HG03139 (cell line): Measurements from ENCODE around the gene GFRA1.

Experiments
- ATAC-seq: cut with Tn5 transposase; IDR thresholded peaks from one replicate; pipeline ENCODE4 v1.9.1; 2021; ENCODE audit not compliant: unreplicated experiment

The GFRA1 gene

DNA sequence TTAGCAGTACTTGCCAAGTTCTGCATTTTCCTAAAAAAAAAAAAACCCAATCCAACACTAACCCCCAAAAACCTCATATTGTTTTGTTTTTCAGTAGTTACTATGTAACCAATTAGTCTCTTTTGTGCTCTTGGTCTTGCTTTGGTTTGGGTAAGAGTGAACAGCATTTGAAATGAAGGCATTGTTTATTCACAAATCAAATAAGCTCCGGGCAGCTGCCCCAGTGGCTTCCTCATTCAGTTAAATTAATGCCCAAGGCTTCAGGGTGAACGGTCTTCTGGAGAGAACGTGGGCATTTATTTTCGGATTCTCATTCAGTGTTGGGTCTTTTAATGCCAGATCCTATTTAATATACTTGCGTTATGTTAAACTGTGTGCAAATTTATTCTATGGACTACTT, 108.7 kb downstream of the GFRA1 start:
- ATAC-seq, result no peak

DNA sequence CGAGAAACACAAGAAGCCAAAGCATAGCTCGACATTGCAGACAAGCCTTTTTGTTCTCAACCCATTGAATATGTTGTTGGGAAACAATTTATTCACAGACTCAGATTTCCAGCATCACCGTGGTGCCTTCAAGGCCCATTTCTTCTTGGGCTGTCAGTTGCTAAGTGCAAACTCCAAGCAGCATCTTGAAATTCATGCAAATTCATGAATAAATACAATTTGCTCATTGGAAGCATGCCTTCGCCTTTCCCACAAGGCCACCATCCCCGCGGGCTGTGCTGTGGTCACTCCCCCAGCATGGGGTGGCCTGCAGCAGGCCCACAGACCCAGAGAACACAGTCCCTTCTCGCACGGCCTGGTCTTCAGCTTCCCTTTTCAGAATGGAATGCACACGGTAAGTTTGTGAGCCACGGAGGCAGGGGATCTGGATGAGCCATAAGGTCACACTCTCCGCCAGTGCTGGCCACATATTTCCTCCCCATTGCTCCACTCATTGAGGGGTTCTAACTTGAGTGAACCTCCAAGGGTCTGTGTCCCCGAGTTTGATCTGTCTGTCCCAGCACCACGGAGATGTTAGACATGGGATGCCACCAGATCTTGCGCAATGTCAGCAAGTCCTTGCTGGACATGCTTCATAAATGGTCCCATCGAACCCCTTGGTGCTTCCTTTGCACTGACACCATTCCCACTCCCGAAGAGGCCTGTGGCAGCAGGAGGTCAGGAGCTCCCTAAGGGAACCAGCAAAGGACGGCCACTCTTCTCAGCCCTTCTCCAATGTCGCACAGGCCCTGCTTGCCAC, 109.5 kb downstream of the GFRA1 start:
- ATAC-seq, result no peak

DNA sequence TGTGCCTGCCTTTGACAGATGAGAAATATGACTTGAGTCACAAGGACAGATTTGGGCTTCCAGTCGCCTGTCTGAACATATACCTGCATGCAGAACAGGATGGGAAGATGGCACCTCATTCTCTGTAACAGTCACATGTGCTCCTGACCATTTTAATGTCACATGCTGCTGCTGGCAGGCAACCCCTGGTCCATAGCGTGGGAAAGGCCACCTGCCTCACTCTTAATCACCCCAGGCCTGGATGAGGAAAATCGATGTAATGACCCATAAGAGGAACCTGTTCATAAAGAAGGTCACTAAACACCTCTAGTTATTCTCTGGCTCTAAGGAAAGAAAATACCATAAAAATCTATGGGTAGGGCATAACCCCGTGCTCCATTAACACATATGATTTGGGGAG, 110.2 kb downstream of the GFRA1 start:
- no peak for ATAC-seq

GRCh38 chr10:116160271-116160670, 112.7 kb downstream of the GFRA1 start:
- ATAC-seq, result no peak

- no peak for ATAC-seq
Measured at GRCh38 chr10:116159197-116159596, 113.8 kb downstream of the GFRA1 start.

GRCh38 chr10:116158036-116158435, 115.0 kb downstream of the GFRA1 start:
- ATAC-seq, result no peak

DNA sequence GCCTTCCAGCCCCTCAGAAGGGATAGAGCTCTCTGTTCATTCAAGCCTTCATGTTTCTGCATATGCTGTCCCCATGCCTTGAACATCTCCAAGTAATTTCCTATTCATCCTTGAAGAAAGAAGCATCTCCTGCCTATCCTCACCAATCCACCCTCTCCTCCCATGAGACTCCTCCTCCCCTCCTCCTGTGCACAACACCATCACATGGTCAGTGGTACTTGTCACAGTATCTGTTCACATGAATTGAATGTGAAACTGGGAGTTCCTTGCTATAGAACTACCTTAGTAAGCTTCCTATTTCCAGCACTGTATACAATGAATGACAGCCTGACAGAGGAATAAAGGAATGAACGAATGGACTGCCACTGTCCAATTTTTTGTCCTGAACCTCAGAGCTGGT, 115.5 kb downstream of the GFRA1 start:
- ATAC-seq, result no peak

- ATAC-seq, result no peak
Measured at GRCh38 chr10:116156819-116157218, 116.2 kb downstream of the GFRA1 start.

GRCh38 chr10:116155191-116155590, 117.8 kb downstream of the GFRA1 start:
- ATAC-seq, result no peak

GRCh38 chr10:116154651-116155050, 118.4 kb downstream of the GFRA1 start:
- ATAC-seq, result no peak

- no peak for ATAC-seq
Measured at GRCh38 chr10:116151076-116151475, 121.9 kb downstream of the GFRA1 start.

- ATAC-seq, result no peak
Measured at GRCh38 chr10:116150606-116151005, 122.4 kb downstream of the GFRA1 start.

DNA sequence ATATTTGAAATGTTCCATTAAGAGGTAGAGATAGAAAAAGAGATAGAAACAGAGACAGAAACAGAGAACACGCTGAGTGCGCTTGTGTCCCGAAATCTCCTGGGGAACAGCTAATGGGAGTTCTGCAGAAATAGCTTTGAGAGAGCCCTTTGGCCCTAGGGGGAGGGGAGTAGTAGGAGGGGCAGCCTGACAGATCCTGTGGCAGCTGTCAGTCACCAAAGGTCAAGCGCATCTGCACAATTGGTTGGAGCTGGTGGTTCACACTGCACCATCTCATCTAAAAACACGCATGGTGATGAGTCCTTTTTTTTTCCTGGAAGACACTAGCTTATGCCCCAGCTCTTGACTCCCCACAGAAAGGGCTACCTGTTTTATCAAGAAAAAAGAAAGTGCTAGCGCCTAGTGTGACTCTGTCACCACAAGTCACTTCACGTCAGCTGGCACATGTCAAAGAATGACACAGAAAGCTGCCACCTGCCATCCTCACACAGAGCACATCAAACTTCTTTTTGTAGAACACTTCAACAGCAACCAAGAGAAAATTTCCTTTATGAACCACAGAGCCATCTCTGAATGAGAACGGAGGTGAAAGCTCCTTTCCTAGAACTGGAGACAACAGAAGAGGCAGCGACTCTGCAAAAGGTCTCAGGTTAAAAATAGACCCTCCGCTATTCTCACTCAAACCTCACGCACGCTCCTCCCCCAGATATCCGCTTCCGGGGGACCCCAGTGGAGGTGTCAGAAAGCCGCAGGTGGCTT, 125.7 kb downstream of the GFRA1 start:
- ATAC-seq, result no peak

DNA sequence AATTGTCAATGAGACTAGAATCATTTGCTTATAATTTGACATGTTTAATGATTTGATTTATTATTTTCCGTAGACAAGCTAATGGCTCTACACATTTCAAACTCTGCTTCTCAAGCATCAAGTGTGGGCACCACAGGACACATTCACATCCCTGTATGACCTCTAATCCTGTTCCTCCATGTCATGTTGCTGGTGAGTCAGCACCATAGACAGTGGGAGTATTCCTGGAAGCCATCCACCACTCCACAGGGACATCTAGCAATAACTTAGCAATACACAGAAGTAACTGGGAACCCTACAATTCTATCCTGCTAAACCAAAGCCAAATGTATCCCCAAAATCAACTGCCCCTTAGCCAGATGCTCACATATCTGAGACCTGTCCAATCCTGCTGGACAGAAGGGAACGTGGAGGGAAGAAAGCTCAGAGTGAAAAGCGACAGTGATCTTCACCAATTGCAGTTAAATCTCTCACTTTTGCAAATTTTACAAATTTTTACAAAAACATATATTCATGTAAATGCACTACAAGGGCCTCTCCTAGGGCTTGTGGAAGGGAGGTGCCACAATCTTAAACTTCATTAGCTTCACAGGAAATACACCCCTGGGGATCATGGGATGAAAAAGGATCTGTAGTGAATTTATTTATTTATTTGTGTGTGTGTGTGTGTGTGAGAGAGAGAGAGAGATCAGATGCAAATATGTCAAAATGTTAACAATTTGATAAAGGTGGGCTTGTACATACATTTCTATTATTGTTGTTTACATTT, 126.5 kb downstream of the GFRA1 start:
- ATAC-seq, result no peak

DNA sequence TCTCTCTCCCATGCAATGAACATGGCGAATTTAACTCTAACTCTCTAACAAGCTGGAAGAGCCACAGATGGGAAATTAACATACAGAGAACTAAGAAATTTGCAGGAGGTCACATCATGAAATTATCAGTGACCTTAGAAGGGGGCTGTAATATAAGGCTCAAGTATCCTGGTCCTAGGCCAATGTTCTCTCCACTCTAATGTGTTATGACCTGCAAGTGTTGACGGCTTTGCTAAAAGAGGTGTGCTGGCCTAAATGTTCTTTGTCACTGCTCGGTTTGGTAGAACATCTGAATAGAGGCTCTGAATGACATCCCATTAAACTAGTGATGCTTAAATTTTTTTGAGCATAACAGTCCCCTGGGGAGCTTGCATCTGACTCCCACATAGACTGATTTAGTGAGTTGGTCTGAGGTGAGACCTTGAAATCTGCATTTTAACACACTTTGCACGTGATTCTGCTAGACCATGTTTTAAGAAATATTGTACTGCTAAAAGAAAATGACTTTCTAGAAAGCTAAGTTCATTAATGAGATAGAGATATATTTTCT, 129.3 kb downstream of the GFRA1 start:
- no peak for ATAC-seq

GRCh38 chr10:116141855-116142254, 131.2 kb downstream of the GFRA1 start:
- ATAC-seq, result no peak

DNA sequence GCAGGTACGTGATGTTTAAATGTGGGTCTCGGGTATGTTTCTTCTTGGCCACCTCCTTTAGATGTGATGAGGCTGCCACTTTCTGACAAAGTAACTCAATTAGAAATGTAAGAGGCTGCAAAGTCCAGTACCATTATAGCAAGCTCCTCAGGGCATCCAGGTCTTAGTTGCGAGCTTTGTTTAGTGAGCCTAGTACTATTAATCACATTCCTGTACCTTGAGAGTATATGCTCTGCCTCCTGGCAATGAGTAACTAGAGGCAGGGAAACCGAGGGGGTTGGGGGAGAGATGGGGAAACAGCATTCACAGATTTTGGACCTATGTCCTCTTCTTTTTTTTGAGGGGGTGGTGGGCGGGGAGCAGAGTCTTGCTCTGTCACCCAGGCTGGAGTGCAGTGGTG, 131.8 kb downstream of the GFRA1 start:
- ATAC-seq, result no peak

GRCh38 chr10:116139886-116140285, 133.1 kb downstream of the GFRA1 start:
- ATAC-seq, result no peak

DNA sequence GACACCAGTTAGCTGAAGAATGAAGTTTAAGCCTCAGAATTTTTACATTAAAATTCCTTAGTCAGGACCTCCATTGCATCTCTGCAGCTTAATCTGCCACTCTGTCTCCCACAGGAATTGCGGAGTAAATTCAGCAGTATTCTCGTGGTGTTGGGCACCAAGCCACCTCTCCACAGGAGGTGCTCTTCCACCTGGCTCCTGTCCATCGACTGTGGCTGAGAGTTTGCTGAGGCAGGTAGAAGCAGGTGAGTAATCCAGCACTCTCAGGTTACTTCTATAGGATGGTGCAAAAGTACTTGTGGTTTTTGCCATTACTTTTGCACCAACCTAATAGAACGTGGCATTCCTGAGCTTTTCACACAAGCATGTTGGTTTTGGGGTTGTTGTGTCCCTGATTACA, 134.1 kb downstream of the GFRA1 start:
- no peak for ATAC-seq

GRCh38 chr10:116136261-116136660, 136.7 kb downstream of the GFRA1 start:
- ATAC-seq, result no peak

GRCh38 chr10:116134322-116134721, 138.7 kb downstream of the GFRA1 start:
- ATAC-seq, result no peak
